Hypothalamus (tissue), 51 donors: ENCODE measurements around the gene MCEMP1.

ENCODE experiments used
- DNase-seq, 51 donors: peaks; one replicate each; lab custom pipeline; 2025; lab: John Stamatoyannopoulos, UW

The MCEMP1 gene

GRCh38 chr19:7676854-7677253 is at the start of gene MCEMP1:
MCEMP1 (plus strand) TSS chr19:7677090; CDS start chr19:7677121, 31 bp downstream.
- no peak for DNase-seq

- DNase-seq, result no peak
Observed at GRCh38 chr19:7627166-7627565, 49.7 kb upstream of the MCEMP1 start.

DNA sequence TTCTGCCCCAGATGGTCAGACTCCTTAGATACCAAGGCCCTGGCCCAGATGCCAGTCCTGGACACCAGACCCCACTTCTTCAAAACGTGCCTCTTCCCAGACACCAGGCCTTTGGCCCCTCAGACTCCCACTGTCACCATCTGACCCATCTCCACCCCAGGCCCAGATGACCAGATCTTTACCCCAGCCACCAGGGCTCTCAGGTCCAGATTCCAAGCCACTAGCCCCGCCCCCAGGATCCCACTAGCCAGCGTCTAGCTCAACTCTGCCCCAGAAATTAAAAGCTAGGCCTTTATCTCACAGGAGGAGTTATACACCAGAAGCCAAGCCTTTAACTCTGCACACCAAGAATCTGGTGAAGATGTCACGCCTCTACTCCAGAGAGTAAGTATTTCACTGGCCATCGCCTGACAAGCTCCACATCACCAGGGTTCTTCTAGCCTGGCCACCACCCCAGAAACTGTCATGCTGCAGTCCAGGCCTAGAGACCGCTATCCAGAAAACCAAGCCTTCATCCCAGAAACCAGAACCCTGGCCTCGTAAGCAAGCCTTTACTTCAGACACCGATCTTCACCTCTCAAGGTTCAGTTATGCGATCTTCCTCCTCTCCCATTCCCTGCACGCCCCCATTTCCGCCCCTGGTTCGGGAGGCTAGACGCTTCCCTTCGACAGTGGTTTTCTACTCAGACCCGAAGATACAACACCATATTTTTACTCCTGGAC is 48.1 kb upstream of the MCEMP1 start:
- no peak for DNase-seq

GRCh38 chr19:7629347-7630054 is 47.4 kb upstream of the MCEMP1 start, which contains the start of the genes PET100 and XAB2:
PET100 (plus strand) TSS chr19:7629793; CDS start chr19:7629834, 41 bp downstream.
XAB2 (minus strand) TSS chr19:7629545; CDS start chr19:7629527, 18 bp downstream.
- DNase-seq, result peak; percentile 72 to 99 (median 95)

DNA sequence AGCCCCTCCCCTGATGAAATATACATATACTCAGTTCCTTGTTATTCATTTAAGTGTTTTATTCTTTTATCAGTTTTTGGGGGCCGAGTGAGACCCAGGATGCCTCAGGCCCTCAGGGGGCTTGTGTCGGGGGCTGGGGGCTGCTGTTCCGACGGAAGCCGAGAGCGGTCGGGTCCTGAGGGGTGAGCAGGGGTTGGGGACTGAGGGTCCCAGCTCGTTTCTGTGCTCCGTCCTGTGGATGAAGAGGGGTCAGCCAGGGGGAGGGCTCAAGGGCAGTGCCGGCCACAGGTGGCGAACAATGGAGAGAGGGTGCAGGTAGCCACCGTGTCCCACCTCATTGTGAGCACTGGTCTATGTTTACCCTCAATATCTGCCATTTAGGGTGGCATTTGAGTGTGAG is 45.3 kb upstream of the MCEMP1 start:
- DNase-seq, result no peak

DNA sequence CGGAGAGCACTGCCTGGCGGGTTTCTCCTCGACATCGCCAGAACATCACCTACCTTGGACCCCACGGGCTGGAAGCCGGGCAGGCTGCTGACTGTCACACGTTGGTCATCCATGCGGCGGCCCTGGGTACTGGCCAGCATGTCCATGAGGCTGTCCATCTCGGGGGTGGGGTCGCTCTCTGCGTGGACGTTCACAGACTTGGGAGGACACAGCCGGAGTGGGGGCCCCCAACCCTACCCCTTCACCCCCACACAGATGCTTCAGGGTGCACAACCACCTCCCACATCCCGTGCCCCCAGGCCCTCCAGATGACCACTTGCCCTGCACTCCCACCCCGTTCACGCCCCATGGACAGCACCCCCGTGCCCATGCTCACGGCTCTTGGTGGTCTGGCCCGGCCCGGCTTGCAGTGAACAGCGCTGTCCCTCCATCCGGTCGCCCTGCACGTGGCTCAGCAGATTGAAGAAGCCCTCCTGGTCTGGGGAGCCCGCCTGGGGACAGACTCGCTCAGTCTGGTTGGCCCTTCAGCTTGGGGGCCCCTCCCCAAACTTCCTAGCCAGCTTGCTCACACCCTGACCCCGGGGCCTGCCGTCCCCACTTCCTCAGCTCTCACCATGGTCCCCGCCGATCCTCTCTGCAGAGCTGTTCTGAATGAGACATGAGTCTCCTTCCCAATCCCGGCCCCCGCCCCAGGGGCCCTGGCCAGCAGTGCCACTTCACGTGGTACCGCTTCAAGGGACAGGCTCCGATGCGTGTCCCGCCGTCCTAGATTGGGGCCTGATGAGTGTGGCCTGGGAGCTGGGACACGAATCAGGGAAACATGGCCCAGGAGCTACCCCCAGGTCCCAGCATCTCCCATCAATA is 44.3 kb upstream of the MCEMP1 start:
- DNase-seq, result no peak

DNA sequence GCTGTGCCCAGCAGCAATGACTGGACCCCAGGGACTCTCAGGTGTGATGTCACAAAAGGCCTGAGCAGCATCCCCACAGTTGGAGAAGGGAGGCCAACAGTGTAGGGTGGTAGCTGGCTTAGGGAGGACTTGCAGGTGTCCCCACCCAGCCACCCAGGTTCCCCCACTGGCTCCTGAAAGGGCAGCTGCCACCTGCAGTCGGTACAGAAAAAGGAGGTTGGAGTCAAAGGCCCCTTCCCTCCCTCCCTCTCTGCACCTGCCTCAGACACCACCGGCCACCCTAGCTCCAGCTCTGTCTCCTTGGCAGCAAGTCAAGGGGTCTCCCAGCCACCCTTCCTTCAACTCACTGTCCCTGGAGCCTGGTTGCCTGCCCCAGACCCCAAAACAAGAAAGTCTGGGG is 43.2 kb upstream of the MCEMP1 start, which contains the start of gene PCP2:
PCP2 (minus strand) TSS at position 22 of the 400 bp plus-strand sequence. CDS start 262 bp downstream, outside the sequence.
- no peak for DNase-seq

GRCh38 chr19:7635670-7636069 is 41.2 kb upstream of the MCEMP1 start:
- no peak for DNase-seq

GRCh38 chr19:7636317-7636690 is 40.6 kb upstream of the MCEMP1 start:
- no peak for DNase-seq

DNA sequence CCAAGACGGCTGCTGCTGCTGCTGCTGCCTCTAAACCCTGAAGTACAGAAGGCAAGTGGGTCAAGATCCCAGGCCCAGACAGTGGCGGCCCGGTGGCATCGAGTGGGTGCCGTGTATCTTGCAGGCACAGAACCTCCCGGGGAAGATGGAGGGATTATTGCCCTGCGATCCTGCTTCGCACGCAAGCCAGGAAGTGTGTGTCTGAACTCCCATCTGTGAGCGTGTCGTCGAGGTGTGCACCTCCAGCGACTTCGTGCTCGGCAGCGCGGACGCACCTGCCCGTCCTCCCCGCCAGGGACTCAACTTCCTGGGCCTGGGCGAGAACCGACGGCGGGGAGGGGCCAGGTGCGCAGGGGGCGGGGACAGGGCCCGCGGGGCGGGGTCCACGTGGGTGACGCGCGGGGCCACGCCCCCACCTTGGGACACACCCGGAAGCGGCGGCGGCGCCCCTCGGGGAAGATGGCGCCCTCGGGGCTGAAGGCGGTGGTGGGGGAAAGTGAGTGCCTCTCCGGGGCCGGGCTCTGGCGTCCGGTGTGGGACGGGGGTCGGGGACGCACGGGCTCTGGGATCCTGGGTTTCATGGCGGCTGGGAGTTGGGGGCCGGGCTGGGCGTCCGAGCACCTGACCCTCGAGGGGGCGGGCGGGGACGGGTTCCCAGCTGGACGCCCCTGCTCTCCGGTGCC is 40.1 kb upstream of the MCEMP1 start, which contains the start of gene STXBP2:
STXBP2 (plus strand) TSS at position 420 of the 683 bp plus-strand sequence; CDS start at position 460, 40 bp downstream.
- DNase-seq, result peak in 8 of 51 donors; percentile 4 to 38 (median 10)

GRCh38 chr19:7637374-7638256 is 39.3 kb upstream of the MCEMP1 start:
- DNase-seq, result peak in 3 of 51 donors; percentile 9 to 17 (median 11)

- no peak for DNase-seq
Observed at GRCh38 chr19:7638802-7639465, 38.0 kb upstream of the MCEMP1 start.

GRCh38 chr19:7639863-7640348 is 37.0 kb upstream of the MCEMP1 start:
- no peak for DNase-seq

GRCh38 chr19:7640803-7641202 is 36.1 kb upstream of the MCEMP1 start:
- no peak for DNase-seq

DNA sequence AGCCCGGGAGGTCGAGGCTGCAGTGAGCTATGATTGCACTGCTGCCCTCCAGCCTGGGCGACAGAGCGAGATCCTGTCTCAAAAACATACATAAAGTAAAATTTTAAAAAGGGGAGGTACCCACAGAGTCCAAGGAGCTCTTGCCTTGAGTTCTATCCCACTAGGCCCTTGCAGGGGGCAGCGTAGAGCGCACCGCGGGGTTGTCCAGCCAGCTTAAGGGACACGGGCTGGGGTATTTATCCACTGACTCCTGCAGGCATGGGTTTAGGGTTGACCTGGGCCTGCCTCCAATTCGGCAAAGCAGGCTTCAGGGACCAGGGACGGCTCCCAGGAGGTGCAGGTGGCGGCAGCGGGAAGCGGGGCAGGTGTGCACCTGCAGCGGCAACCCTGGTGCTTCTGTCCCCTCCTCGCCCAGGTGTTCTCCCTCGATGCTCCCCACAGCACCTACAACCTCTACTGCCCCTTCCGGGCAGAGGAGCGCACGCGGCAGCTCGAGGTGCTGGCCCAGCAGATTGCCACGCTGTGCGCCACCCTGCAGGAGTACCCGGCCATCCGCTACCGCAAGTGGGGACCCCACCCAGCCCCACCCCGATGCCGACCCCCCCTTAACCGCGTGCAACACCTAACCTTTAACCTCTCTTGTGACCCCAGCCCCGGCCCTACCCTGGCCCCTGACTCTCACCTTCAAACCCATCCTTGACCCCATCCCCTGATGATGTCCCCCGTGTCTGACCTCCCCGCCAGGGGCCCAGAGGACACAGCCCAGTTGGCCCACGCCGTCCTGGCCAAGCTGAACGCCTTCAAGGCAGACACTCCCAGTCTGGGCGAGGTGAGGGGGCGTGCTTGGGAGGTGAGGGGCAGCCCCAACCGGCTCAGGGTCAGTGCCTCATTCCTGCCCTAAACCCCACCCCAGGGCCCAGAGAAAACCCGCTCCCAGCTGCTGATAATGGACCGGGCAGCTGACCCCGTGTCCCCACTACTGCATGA is 35.3 kb upstream of the MCEMP1 start:
- DNase-seq, result no peak

- no peak for DNase-seq
Observed at GRCh38 chr19:7642295-7643030, 34.4 kb upstream of the MCEMP1 start.
